ENCODE results near the gene CDC14B.
"Not testable (repeated sequence)": the region's sequence is repeated elsewhere in the genome, so short reads cannot be mapped to it uniquely, and the experiment has no call there.

The CDC14B gene

DNA sequence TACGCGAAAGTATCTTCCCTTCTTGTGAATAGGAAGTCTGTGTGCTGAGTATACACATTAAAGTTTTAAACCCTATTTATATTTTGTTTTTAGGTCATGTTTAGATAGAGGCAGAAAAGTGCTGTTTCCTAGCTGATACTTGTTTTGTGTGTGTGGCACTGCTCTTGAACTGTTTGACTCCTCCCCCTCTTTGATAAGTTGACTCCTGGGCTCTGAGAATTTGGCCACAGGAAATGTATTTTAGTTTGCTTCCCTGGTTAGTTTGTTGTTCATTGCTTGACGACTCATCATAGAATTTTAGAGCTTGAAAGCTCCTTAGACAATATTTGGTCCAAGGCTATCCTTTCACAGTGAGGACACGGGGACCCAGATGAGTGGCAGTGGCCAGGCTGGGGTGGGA is 2.0 kb upstream of the CDC14B start:
- no peak for DNase-seq

DNA sequence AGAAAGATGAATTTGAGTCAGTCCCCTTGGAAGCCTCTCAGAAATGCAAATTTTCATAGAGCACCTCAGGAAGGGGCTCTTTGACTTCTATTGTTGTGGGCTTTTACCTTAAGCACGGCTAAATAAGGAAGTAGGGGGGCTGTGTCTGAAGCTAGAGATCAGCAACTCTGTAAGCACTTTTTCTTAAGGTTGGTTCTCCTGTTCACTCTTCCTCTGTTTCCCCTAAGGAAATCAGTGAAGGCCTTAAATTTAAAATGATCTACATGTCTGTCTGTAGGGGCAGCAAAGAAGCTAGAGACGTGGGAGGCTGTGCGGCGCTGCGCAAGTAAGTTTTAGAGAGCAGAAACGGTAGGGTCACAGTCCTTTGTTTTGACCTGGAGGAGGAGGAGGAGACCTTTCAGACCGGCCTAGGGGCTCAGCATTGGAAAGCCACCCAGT is 1.2 kb upstream of the CDC14B start:
- DNase-seq = no peak

DNA sequence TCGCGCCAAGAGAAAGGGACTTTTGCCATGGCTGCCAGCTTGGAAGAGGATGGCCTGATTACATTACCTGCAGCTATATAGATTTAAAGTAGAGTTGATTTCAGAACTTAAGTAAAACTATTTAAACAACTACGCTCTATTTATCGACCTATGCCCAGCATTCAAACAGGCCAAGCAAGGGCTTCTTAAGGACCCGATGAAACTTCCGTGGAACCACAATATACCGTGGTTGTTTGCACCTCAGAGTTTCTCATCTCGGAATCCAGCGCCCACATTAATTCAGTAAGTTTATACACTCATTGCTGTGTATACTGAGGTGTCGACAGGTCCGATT is 505 bp upstream of the CDC14B start:
- no peak for DNase-seq

DNA sequence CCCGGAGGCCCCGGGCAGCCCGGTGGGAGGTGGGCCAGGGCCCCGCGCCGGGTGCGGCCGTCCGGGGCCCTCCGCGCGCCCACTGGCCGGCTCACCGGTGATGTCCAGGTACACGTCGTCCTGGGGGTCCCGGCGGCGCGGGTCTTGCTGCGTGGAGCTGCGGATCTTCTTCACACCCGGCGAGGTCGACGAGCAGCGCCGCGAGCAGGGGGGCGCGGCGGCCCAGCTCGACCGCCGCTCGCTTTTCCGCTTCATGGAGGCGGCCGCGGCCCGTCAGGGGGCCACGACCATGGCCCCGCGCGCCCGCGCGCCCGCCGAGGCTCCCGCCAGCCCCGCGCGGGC is 548 bp downstream of the CDC14B start:
- no peak for DNase-seq

DNA sequence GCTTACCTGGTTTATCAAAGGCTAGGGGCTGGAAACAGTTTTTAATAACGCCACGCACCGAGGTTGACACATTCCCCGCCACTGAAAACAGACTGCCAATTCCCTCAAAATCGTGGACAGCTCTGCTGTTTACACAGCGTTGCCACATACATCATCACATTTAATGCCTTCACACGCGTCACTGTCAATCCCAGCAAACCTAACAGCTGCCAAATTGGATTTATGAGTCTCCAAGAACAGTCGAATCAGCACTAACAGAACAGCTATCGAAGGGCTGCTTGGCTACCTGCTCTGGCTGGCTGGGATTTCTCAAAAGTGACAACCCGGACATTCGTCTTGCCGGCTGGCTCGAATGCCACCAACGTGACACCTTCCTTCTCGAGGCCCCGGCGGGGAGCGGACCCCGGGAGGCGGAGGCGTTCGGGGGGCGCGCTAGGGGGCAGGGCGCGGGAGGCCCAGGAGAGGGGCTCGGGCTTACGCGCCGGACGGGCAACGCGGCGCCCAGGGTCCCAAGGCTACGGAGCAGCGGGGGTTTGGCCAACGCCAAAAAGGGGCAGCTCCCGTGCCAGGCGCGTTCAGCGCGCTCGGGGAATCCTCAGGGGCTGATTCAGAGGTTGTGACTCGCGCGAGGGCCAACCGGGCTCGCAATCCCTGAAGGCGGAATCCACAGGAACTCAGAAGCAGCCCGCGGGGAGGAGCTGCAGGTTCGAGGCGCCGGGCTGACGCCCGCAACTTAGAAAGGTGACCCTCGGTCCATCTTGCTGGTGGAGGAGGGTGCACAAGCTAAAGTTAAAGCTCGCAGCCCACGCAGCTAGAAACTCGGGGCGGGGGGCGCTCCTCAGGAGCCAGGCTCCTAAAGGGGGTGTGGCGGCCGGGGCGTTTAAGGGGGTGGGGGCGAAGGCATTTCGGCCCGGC is 1.2 kb downstream of the CDC14B start:
- DNase-seq = no peak

DNA sequence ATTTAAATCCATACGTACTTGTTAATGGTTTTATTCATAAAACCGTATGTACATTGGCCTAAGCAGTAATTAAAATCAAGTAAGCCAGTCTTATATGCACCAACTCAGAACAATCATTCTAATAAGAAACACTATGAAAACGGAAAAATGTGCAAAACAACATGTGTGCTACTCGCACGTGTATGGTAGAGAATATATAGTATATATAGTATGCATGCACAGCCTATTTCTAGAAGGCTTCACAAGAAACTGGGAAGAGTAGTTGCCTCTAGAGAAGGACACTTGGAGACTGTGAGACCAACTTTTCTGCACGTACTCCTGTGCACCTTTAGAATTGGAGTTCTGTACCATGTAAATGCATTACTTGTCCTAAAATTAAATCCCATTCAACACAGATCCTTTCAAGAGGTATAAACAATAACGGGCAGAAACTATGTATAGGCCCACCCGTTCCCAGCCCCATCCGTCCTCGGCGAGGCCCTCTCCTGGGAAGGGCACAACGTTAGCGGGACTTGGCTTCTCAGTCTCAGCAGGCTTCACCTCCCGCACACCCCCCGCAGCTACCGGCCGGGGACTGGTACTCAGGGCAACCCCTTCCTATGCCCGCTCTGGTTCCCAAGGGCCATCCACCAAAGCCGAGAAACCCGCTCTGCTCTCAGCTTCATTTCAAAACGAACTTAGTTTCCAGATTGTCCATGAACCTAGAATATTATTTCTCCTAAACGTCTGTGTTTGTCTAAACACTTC is 2.0 kb downstream of the CDC14B start:
- no peak for DNase-seq

DNA sequence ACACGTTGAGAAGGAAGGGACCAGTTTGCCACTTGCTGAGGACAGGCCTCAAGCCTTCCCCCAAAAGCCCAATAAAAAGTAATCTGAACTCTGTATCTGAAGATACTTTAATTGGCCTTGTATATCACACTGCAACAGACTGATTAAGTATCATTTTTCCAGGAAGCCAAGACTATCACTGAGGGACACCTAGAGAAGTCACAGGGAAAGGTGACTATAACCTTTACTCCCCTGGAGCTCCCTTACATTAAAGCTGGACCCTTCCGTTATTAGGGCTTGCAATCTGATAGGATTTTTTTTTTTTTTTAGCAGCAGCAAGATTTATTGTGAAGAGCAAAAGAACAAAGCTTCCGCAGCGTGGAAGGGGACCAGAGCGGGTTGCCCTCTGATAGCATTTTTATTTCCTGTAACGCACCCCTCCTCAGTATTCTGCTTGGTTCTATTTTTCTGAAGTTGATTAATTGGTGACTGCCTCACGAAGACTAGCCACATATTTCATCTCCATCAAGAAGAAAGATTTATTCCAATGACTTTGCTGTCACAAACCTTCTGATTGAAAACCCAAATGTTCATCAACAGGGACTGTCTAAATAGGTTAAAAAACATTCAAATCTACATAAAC is 2.7 kb downstream of the CDC14B start:
- DNase-seq = no peak

DNA sequence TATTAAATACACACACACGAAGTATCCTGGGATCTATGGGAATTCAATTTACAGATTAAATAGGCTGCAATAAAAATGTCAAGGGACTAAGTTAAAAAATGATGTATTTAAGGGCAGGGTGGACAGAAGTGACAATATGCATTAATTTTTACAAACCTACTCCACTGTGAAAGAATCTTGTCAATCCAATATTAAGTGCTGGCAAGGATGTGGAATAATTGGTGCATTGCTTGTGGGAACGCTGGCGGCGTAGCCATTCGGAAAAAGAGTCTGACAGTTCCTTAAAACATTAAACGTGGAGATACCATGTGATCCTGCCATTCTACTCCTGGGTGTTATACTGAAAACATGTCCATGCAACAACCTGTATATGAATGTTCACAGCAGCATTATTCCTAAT is 4.2 kb downstream of the CDC14B start:
- no peak for DNase-seq

DNA sequence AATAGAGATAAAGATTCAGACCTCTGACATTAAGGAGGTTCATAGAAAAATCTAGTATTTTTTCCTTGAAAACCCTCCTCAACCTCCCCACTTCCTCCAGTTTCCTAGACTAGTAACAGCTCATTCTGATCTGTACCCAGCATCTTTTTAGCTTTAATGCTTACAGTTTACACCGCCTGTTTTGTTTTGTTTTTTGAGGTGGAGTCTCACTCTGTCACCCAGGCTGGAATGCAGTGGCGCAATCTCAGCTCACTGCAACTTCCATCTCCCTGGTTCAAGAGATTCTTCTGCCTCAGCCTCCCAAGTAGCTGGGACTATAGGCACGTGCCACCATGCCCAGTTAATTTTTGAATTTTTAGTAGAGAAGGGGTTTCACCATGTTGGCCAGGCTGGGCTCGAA is 5.0 kb downstream of the CDC14B start:
- not testable (repeated sequence) for DNase-seq

DNA sequence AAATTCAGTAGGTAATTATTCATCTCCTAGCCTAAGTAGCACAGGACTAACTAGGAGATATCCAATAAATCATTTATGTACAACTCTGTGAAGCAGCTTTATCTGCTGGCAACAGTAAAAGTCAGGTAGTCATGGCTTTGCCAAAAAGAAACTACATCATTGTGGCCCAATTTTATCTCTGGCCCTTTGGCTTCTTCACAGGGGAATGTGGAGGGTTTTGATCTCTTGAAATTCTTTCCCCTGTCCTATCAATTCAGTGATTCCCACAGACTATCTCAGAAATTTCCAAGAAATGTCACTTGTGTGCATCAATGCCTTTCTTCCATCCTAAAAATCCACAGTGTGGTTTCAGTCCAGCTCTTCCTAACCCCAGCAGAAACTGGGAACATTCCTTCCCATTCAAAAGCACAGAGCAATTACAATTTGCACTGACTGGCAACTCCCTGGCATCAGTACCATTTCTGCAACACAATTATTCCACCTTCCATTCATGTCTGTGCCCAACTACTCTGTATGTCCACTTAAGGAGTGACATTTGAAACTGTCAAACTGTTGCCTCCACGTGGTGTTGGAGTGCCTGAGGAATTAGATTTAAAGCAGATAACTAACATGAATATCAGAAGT is 6.6 kb downstream of the CDC14B start:
- DNase-seq = no peak

DNA sequence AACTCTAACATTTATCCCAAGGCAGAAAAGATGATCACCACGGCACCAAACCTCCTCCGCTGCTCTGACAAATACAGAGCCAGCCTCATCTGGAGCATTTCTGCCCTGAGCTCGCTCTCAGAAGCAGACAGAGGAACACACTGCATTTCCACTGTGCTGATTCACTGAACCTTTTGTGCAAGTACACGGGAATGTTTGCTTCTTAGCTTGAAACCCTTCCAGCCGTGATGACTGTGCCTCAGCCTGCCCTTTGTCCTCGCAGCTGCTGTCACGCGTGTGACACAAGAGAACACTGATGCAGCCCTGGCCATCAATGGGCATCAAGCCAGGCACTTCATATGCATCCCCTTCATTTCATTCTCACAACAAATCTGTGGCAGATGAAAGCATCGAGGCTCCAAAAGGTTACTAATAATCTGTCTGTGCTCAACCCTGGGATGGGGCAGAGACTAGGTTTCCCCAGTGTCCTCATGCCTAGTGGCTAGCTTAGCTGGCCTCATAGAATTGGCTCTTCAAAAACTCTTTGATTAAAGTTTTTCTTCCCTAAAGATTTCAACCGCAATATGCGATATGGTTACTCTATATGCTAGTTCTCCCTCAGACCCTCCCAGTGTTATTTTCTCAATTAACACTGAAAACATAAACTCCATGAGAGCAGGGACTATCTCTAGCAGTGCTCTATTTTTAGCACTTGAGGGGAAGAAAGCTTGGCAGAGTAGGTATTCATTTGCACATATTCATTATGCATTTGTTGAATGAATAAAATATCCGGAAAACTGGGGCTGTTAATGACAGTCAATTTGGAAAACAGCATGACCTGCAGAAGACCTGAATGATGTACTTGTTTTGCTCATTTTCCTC is 7.3 kb downstream of the CDC14B start:
- DNase-seq = no peak

DNA sequence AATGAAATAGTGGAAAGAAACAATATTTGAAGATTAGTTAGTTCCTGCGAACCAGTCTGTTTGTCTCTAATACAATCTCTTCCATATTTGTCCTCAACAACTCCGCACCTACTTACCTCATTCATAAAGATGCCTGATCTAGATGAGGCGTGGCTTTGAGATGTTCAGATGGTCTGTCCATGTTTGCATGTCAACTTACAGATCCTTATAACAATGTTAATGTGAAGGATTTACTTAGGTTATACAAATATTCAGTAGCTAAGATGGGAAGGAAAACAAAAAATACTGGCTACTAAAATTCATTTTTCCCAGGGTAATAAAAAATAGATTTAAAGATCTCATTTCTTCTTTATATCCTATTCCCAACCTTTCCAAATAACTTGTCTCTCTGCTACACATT is 8.3 kb downstream of the CDC14B start:
- DNase-seq = no peak

DNA sequence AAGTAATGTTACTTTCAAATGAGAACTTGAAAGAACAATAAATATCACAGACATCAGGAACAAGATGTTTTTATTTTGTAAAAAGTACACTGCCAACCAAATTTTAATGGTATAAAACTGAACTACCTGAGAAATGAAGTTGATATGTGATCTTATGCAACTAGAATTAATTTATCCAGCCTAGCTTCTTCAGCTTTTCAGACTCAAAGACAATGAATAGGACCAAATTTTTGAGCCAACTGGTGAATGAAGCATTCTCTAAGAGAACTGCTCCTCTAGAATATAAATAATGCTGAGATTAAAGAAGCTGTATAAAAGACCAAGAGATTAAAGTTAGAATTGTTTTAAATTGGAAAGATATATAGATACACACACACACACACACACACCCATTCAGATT is 9.9 kb downstream of the CDC14B start:
- no peak for DNase-seq

DNA sequence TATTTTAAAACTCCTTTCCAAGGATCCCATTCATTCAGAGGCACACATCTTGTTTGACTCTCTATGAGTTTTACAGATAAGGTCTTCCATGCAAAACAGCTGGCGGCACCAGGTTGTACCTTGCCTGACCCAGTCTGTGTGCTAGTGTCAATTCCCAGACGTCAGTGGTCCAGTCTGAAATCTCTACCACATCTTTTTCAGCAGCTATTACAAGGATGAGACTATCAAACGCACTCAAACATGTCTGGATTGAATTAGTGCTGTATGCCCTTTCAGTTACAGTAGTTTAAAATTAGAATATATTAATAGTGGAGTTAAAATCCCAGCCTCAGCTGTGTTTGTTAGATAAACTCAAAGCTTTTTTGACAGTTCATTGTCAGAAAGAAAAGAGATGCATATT is 11.7 kb downstream of the CDC14B start:
- no peak for DNase-seq

DNA sequence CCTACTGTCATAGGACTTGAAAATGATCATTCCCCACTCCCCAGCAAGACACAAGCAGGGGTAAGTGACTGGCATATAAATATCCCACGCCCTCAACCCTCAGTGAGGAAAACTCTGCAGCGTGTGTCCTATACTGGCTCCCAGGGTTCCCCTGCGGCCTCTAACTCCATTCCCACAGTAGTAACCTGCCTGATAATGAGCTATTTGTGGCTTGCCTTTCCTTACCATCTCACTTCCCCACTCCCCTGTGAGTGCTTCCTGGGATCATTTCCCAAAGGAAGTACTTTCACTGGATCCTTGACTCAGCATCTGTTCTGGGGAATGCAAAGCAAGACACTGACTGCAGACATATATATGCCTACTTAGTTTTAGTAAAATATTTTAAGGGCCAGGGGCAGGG is 14.3 kb downstream of the CDC14B start:
- DNase-seq = no peak

DNA sequence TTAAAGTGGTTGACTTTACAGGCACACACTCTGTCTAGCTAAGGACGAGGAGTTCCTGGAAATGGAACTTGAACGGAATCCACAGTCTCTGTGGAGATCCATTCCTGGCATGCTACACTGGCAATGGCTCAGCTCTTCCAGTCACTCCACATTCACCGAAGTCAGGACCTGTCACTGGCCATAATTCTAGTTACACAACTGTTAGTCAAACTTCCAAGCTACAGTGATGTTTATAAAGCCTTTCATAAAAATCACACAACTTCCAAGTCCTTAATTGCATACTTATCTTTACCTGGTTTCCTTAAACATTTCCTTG is 15.7 kb downstream of the CDC14B start:
- DNase-seq = no peak

DNA sequence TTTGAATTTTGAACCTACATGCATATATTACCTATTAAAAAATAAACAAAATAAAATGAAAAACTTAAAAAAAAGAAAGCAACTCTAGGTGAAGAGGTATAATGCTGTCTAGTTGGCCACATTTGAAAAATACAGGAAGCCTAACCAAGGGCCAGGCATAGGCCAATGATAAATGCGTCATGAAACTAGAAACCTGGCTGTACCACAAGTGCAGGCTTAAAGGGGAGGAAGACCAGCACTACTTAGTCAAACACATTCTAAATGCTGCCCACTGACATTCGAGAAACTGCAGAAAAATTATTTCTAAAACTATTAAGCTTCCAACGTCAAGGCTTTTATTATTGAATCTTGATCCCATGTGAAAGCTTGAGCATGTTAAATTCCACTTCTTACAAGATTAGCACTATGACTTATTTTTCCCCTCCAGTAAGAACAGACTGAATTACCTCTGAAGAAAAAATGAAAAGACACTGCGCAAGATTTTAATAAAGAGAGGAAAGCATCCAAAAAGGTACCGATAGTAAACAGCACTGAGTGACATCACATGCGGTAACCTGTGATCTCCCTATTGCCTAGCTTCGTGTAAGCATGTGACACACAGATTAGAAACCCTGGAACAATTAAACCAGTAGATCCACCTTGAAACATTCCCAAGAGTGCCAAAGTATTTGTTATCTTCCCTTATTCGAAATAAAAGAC is 16.2 kb downstream of the CDC14B start:
- no peak for DNase-seq

DNA sequence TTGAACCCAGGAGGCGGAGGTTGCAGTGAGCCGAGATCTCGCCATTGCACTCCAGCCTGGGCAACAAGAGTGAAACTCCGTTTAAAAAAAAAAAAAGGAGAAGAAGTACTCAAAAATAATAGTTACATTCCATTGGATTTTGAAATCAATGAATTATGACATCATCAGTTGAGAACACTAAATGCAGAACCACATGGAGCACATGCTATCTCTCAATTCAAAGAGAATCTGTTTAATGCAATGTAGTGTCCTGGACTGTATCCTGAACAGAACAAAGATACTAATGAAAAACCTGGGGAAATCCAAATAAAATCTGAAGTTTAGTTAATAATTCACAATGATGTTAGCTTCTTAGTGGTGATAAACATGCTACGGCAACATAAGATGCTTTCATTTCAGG is 20.3 kb downstream of the CDC14B start:
- no peak for DNase-seq

DNA sequence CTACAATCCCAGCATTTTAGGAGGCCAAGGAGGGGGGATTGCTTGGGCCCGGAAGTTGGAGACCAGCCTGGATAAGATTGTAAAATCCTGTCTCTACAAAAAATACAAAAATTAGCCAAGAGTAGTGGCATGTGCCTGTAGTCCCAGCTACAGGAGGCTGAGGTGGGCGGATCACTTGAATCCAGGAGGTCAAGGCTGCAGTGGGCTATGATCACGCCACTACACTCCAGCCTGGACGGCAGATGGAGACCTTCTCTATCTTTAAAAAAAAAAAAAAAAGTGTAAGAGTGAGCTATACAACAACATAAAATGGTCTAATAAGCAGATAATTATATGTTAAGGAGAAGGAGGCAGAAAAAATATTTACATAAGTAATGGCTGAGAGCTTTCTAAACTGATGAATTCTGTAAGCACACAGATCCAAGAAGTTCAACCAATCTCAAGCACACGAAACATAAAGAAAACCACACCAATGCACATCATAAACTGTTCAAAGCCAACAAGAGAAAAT is 23.0 kb downstream of the CDC14B start:
- no peak for DNase-seq

DNA sequence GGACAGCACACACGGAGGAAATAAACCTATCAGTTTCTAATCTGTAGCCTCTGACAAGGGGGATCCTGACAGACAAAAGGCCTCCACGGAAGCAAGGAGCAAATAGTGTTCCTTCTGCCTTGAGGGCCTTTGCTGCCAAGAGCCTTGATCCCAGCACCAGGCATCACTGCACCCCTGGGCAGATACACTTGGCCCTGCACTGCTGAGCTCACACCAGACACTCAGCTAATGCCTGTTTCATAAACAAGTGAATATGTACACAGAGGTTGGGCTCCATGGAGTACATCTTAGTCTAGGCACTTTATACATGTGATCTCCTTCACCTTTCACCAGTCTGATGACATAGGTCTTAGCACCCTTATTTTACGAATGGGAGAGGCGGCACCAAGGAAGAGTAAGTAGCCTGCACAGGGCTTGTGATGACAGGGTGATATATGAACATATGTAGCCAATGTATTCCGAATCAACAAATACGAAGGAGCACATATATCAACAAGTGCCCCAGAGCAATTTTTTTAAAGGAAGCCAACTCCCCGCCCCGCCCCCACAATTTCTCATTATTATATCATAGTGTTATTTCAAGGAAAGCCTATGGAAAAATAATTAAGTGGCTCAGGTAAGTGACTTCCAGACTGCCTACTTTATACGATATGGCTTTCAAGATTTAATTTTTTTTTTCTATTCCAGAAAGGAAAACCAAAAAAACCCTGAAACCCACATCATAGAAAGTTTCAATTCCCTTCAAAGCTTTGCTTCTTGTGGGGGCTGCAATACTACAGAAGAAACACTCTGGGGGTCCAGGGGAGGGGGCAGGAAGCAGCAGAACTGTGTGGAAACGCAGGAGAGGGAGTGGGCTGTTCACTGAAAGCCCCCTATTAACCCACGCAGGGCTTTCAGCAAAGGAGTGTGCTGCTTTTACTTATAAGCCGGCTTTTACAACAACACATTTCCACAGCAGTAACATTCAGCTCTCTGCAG is 32.0 kb downstream of the CDC14B start:
- no peak for DNase-seq

DNA sequence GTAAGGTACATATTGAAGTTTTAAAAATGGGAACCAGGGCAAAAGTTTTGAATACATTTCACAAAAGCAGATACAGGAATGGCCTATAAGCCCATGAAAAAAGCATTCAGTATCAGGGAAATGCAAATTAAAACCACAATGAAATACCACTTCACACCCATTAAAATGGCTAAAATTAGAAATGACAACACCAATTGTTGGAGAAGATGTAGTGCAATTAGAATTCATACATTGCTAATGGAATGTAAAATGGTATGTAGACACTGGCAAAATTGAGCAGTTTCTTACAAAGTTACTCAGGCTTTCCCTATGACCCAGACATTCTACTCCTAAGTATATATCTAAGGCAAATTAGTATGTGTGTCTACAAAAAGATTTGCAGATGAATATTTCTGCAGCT is 34.2 kb downstream of the CDC14B start:
- DNase-seq = no peak
